ENCODE results near the gene CRYBA1.
"Not testable (repeated sequence)": the region's sequence is repeated elsewhere in the genome, so short reads cannot be mapped to it uniquely, and the experiment has no call there.

Gene CRYBA1, protein sequence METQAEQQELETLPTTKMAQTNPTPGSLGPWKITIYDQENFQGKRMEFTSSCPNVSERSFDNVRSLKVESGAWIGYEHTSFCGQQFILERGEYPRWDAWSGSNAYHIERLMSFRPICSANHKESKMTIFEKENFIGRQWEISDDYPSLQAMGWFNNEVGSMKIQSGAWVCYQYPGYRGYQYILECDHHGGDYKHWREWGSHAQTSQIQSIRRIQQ

DNA sequence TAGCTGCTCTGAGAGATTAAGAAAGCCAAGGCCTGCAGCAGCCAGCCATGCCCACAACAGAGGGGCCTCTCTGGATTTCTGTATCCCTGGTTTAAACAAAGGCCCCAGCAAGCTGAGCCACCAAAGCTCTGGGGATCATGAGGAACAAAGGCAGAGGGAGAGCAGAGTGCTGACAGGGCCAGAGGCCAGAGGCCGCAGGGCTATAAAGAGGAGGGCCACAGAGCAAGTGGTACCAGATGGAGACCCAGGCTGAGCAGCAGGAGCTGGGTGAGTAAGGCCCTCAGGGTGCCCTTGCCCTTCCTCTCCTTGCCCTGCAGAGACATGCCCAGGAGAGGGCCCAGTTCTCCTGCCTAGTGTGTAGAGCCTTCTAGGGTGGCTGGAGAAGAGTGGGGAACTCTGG is at the start of gene CRYBA1:
TSS of gene CRYBA1 (plus strand) at position 232 of the 400 bp plus-strand sequence. CDS start at position 237, 5 bp downstream.
- no peak for DNase-seq

DNA sequence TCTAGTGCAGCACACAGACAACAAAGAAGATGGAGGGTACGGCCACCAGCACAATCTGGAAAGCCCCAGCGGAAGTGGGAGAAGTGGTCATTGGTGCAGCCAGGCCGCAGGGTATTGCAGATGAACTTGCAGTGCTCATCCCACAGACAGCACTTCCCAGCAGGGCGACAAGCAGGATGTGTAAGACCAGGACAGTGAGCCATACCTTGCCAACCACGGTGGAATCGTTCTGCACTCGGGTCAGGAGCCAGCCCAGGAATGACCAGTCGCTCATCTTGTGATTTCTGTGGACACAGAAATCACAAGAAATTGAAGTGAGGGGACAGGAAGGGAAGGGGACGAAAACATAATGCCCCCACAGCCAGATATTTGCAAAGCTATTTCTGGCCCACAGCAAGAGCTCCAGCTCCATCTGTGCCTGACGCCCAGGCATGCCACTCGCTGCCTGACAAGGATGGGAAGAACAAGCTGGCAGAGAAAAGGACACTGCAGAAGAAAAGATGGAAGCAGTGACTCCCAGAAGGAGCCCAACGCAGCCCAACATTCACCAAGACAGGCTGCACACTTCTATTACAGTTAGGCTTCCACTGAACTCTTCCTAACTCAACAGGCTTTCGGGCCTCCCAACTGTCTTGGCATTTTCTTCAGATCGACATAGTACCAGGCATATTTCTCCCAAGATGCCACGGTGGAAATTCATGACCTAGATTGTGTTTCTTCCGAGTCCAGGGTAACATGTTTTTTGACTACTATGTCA is 49.0 kb upstream of the CRYBA1 start:
- peak; percentile 32 for DNase-seq

DNA sequence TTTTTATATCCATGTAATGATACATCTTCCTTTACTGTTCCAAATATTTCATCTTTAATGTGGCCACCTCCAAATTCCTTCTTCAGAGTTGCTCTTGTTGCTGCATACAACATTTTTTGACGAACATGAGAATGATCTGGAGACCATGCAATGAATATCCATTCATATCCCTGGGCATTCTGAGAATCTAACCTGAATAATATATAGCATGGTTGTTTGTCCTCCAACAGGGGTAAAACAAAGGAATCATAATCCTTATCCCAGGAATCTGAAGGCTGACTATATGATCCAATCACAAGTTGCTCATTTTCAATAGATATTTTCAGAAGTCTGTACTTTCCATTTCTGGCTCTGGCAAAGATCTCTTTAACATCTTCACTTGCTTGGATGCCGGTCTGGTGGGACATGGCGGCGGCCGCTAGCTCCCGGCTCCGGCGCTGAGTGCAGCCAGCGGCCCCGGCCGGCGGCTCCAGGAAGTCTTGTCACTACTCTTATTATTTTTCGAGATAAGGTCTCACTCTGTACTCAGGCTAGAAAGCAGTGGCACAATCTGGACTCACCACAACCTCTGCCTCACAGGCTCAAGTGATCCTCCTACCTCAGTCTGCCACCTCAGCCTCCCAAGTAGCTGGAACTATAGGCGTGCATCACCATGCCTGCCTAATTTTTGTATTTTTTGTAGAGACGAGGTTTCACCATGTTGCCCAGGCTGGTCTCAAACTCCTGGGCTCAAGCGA is 42.4 kb upstream of the CRYBA1 start:
- not testable (repeated sequence) for DNase-seq

DNA sequence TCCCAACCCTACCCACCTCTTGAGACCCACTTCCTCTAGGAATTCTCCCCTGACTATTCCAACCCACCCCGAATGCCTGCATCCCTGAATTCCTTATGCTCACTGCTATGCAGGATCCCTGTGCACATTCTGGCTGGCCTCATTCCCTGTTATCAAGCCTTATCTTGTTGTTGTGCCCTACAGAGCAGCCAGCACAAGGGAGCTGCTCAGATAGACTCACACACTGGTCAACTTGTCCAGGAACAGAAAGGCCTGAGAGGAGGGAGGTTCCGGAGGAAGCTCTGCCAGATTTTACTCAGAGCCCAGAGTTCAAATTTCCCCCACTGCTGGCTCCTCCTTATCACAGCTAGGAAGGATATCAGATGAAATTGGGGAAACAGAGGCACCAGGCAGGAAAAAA is 41.6 kb upstream of the CRYBA1 start:
- DNase-seq: no peak

DNA sequence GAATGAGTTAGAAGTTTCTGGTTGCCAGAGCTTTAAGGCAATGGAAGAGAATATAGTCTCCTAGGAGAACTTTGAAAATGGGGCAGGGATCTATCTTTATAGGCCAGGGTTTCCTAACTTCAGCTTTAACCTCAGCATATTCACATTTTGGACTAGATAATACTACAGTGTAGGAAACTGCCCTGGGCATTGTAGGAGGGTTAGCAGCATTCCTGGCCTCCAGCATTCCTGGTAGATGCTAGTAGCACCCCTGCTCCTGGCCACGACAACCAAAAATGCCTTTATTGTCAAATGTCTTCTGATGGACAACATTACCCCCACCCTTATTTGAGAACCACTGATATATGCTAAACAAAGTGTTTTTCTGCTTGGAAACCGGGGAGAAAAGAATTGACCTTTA is 38.7 kb upstream of the CRYBA1 start:
- no peak for DNase-seq

DNA sequence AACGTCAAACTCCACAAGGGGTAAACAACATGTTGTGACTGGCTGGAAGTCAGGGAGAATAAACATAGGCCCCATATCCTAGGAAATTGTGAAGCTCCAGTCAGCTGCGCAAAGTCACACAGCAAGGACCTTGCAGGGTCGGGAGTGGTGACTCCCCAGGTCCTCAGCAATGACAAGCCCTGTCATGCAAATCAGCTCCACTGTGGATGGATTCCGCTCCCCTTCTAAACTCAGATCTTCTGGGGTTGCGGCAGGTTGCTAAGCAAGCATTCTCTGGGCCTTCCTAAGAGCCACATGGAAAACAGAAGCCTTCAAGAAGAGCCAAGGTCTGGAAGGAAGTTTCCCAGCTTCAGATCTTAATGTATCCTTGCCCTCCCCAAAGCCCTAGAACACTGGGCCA is 37.6 kb upstream of the CRYBA1 start:
- no peak for DNase-seq

DNA sequence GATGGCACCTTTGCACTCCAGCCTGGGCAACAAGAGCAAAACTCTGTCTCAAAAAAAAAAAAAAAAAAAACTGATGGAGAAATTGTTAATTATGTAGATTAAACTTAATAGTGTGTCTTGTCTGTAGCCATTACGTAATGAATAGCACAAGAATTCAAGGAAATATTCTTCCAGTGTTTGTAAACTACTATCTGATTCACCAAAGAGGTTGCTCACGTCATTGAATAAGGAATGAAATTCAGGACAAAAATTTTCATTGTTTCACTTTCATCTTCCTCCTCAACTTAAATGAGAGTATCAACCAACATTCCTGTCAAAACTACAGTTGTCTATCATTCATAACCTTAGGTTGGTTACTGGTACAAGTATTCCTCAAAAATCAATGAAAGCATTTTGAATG is 35.8 kb upstream of the CRYBA1 start:
- DNase-seq: no peak

DNA sequence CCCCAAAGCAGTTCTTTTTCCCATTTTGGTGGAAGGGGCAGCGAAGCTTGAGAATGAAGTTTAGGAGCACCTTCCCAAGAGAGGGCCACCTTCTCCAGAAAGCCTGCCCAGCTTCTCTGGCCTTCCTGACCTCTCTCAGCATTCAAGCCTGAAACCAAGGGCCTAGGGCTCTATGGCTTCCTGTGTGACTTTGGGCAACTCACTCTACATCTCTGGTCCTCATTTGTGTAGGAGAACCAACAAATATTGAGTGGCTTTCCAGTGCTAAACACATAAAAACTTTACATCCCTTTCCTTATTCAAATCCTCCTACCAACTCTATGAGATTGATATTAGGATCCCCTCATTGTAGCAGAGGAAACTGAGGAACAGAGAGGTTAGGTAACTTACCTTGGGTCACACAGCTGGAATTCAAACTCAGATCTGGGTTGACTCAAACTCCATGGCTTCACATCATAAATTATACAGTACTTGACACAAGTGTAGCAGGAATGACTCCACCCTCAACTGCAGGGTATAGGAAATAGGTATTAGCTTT is 34.5 kb upstream of the CRYBA1 start:
- no peak for DNase-seq

DNA sequence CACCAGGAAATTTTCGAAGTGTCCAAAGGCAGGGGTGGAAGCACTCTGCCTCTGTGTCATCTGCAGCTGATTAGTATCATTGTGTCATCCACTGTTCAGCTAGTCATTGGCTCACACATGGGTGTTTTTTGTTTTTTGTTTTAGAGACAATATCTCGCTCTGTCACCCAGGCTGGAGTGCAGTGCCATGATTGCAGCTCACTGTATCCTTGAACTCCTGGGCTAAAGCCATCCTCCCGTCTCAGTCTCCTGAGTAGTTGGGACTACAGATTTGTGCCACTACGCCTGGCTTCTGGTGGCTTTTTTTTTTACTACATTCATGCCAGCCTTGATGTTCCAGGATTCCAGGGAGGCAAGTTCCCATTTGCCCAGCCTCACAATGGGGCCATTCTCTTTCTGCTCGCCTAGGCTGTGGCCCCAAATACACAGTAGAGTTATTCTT is 34.0 kb upstream of the CRYBA1 start:
- no peak for DNase-seq

DNA sequence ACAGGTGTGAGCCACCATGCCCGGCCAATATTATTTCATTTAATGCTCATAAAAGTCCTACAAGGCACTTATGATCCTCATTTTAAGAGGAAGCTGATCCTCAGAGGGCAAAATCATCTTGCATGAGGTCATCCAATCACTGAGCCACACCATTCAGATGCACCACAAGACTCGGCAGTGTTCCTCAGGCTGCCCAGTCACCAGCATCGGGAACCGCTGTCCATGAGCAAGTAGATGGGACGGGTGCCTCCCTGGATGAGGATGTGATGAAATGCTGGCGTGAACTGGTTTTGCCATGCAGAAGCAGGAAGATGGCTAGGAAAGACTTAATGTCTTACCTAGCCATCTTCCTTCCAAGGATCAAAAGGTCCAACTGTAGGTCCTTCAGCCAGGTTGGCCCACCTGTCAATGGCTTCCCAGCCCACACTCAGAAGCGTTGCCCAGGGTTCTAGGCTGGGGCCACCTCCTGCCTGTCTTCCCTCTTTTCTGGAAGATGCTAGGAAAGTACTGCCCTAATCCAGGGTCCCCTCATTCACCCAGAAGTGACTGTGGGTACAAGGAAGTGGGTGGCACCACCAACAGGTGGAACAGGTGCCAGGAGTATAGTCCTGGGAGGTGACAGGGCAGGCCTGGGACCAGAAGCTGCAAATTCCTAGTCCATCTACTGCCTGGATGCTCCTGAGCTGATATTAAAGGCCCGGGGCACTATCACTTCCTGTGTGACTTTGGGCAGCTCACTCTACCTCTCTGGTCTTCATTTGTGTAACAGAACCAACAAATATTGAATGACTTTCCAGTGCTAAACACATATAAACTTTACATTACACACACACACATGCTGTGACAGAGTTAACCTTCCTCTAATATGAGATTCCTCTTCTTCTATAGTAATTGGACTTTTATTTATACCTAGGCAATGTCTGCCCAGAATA is 32.2 kb upstream of the CRYBA1 start:
- DNase-seq: no peak

DNA sequence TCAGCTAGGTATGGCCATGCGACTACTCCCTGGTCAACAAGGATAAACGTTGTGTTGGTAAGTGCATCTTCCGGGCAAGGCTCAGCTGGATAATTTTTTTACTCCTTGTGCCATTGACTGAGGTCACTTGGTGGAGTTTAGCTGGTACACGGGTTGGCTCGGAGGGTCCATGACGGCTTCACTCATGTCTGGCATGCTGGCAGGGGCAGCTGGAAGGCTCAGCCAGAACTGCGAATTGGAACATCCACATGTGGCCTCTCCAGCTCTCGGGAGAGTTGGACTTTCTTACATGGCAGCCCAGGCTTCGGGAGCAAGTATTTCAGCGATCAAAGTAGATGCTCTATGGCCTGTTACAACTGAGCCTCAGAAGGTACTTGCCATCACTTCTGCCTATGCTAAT is 31.5 kb upstream of the CRYBA1 start:
- DNase-seq: no peak

DNA sequence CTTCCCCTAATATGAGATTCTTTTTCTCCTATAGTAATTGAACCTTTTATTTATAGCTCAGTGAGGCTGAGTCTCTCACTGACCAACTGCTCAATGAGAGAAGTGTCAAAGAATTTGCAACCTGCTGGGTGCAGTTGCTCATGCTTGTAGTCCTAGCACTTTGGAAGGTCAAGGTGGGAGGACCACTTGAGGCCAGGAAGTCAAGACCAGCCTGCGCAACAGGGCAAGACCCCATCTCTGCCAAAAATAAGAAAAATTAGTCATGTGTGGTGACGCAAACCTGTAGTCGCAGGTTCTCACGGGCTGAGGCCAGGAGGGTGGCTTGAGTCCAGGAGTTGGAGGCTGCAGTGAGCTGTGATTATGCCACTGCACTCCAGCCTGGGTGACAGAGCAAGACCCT is 30.9 kb upstream of the CRYBA1 start:
- no peak for DNase-seq

DNA sequence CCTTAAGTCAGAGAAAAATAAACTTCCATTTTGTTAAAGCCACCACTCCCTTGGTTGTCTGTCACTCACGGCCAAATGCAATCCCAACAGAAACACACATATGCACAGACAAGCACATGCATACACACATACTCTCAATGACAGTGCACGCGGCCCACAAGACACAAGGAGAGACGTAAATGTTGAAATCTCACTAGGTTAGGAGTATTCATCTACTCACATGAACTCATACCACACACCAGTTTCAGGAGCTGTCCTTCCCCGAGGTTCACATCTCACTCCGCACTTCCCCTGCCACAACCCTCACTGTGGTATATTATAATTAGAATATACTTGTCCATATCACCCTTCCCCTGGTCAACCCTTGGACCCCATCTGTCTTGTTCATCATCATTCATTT is 30.5 kb upstream of the CRYBA1 start:
- no peak for DNase-seq

DNA sequence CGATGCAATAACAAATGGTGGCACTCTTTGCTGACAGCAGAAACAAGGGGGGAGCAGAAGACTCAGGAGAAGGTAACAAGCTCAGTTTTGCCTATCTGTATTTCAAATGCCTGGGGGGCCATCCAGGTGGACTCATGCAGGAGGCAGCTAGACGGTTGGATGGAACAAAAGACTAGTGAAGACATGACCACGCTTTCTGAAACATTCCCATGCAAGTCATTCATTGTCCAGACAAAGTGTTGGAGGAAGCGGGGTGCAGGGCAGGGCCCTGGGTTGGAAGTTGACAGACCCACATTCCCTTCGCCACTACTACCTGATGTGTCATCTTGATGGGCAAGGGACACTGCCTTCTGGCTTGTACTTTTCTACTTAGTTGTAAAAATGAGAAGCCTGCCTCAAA is 29.8 kb upstream of the CRYBA1 start:
- DNase-seq: no peak

DNA sequence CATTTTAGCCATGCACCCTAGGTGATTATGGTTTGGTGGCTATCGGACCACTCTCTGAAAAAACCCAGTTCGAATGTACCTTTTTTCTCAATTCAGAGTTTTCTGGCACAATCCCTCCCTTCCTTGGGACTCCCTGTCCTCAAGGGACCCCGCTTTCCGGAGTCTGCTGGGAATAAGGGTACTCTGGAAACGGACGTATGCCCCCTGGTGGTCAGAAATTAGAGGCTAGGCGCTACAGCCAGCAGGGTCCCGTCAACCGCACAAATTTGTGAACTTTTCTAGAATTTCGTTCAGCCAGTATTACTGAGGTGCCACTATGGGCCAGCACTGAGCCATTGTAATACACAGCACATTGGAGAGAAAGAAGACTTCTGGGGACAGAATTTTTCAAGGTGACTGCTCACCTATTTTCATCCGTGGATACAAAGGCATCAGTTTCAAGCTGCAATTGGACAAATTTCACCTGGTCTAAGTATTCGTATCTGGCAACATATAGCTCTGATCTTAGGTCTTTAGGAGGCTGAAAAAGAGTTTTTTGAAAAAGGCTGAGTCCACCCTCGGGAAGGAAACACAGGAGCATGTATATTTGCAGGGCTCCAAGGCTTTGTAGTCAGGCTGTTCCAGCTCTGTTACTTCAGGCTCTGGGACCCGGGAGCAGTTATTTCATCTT is 27.1 kb upstream of the CRYBA1 start:
- peak; percentile 89 for DNase-seq

DNA sequence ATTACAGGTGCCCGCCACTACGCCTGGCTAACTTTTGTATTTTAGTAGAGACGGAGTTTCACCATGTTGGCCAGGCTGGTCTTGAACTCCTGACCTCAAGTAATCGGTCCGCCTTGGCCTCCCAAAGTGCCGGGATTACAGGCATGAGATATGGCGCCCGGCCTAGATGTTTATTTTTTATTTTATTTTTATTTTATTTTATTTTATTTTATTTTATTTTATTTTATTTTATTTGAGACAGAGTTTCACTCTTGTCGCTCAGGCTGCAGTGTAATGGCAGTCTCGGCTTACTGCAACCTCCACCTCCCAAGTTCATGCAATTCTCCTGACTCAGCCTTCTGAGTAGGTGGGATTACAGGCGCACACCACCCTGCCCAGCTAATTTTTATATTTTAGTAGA is 25.3 kb upstream of the CRYBA1 start:
- not testable (repeated sequence) for DNase-seq

DNA sequence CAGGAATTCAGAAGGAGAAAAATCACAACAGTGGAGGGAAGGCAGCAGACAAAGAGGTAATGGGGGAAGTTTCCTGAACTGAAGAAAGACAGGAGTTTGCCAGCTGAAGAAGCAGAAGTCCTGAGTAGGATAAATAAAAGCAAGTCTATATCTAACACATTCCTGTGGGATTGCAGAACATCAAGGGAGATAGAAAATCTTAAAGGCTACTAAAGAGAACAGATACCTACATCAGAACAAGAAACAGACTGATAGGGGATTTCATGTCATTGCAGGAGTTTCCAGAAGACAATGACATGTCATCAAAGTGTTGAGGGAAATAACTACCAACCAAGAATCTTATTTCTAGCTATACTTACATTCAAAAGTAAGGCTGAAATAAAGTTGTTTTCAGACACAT is 21.3 kb upstream of the CRYBA1 start:
- DNase-seq: no peak

DNA sequence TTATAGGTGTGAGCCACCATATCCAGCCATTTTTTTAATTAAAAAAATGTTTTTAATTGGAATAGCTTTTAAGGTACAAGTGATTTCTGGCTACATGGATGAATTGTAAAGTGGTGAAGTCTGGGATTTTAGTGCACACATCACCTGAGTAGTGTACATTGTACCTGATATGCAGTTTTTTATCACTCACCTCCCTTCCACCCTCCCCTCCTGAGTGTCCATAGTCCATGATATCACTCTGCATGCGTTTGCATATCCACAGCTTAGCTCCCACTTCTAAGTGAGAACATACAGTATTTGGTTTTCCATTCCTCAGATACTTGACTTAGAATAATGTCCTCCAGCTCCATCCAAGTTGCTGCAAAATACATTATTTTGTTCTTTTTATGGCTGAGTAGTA is 13.4 kb upstream of the CRYBA1 start:
- DNase-seq: no peak

DNA sequence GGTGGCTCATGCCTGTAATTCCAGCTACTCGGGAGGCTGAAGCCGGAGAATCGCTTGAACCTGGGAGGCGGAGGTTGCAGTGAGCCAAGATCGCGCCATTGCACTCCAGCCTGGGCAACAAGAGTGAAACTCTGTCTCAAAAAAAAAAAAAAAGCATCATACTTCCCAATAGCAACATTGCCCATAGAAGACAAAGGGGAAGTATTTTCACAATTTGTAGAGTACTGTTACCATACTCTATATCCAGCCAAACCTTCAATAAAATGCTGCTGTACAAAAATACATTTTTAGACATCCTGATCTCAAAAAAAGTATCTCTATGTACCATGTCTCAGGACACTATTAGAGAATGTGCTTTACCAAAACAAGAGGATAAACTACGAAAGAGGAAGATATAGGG is 11.7 kb upstream of the CRYBA1 start:
- not testable (repeated sequence) for DNase-seq

DNA sequence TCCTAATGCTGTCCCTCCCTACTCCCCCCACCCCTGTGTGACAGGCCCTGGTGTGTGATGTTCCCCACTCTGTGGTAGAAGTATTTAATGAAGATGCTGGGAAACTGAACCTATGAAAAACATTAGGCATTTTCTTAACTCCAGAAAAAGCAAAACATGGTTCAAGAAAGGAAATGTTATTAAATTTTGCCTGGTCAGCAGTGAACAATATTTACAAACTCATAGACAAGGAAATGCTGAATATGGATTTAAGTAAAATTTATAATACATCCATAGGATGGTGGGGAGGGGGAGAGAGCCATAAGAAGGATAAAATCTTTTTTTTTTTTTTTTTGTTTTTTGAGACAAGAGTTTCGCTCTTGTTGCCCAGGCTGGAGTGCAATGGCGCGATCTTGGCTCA is 10.8 kb upstream of the CRYBA1 start:
- DNase-seq: no peak

DNA sequence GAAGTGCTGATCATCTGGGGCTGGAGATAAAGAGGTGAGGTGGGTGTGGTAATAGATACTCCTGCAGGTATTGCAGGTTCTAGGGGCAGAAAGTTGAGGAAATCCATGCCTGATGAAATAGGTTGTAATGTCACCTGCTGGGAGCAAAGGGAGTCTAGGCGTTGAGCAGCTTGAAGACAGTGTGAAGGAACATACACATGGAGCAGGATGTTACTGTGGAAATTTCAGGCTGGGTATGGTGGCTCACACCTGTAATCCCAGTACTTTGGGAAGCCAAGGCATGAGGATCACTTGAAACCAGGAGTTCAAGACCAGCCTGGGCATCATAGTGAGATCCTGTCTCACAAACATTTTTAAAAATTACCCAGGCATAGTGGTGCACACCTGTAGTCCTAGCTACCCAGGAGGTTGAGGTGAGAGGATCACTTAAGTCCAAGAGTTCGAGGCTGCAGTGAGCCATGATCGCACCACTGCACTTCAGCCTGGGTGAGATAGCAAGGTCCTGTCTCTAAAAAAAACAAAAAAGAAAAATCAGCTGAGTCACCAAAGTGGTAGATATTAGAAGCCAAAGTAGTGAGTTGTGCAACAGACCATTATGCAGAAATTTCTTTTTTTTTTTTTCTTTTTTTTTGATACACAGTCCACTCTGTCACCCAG is 9.1 kb upstream of the CRYBA1 start:
- DNase-seq: no peak

Measured in NCI-H1694 (cell line).